ENCODE measurements around the gene LRP6. TPM values are rescaled to one million over a fixed set of nuclear protein-coding genes. Genes with fewer than 3 reads are reported as not detected.

The LRP6 gene
- total RNA-seq, 1 experiment from 2014 or later = 28.1 TPM

DNA sequence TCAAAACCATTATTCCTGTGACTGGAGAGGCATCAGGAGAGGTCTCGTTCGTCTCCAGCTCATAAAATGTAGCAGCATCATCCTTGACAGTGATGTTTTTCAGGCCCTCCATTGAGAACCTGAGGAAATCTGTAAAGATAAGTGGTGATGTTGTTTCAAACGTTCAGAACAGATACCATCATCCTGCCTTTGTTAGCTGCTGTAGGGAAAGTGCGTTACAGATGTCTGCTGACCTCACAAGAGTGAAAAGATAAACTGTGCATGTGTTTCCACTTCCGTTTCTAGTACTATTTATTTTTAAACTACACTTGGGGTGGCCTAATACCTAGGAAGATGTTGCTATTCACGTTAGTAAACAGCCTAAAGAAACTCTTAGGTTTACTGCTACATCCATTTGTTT lies 167.7 kb downstream of the LRP6 start:
- DNase-seq (ENCODE audit: low read depth, low spot score) (no peak), ATAC-seq (no peak)
- Histone ChIP-seq H4K20me1 (ENCODE audit: insufficient read depth) (no peaks in the 10 kb centered on the region), H3K9me2 (ENCODE audit: insufficient read depth) (no peaks in the 10 kb centered on the region), H3K4me3 (replicated peaks in 1 of 2; ENCODE audit: low read depth in 1 of 2, low read length in 2 of 2) (no peak overlapping the region), H3K9ac (ENCODE audit: low read length) (no peak overlapping the region), H3K36me3 (ENCODE audit: control insufficient read depth in 1 of 2, insufficient read depth in 2 of 2, low read length in 2 of 2) (no peaks in the 10 kb centered on the region), H3K4me1 (ENCODE audit: control insufficient read depth in 1 of 2, insufficient read depth in 2 of 2, low read length in 2 of 2) (no peaks in the 10 kb centered on the region), H3K79me2 (ENCODE audit: insufficient read depth, low read length) (no peaks in the 10 kb centered on the region), H3K4me2 (ENCODE audit: low read length) (no peak overlapping the region), H3K27me3 (ENCODE audit: insufficient read depth, low read length) (no peaks in the 10 kb centered on the region), H3K27ac (ENCODE audit: low read depth, low read length) (no peak overlapping the region), H3K9me3 (ENCODE audit: control insufficient read depth in 1 of 2, insufficient read depth in 1 of 2, low read depth in 1 of 2, low read length in 2 of 2) (no peaks in the 10 kb centered on the region), H2AFZ (ENCODE audit: low read depth, low read length, poor library complexity, severe bottlenecking) (no peak overlapping the region)
- no peak for TF ChIP-seq POLR2AphosphoS5 (IDR thresholded peaks at IDR 0.05; ENCODE audit: low read depth, low read length)
- ChIA-PET POLR2A (no interaction called here), RAD21 (ENCODE audit: low non-redundant PET in 1 of 2, low total read pairs in 2 of 2, uncharacterized antibody in 2 of 2, unreplicated experiment in 2 of 2) (no interaction called here), CTCF (no interaction called here)
- no TSS peak for BruUV-seq (replicated peaks)
- intact Hi-C loops (cut with micrococcal nuclease) = no loop called here

DNA sequence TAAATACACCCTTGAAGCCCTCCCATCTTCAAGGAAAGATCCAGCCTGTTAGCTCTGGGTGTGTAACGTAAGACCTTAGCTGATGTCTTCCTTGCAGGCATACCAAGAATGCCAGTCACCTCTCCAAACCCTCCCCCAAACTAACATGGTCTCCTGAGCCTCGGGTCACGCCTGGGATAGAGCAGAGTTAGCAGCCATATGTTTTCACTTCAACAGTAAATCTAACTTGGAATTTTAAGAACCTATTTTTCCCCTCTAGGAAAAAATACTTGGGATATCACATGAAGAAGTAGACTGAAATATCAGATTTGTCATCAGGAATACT lies 168.2 kb downstream of the LRP6 start:
- no peak overlapping the region for H2AFZ ChIP-seq (ENCODE audit: low read depth, low read length, poor library complexity, severe bottlenecking)
- H3K4me3 ChIP-seq (replicated peaks in 1 of 2; ENCODE audit: low read depth in 1 of 2, low read length in 2 of 2) = no peak overlapping the region
- H3K27me3 ChIP-seq (ENCODE audit: insufficient read depth, low read length) = no peaks in the 10 kb centered on the region
- no TSS peak for BruUV-seq (replicated peaks)
- H3K79me2 ChIP-seq (ENCODE audit: insufficient read depth, low read length) = no peaks in the 10 kb centered on the region
- H4K20me1 ChIP-seq (ENCODE audit: insufficient read depth) = no peaks in the 10 kb centered on the region
- no peak overlapping the region for H3K27ac ChIP-seq (ENCODE audit: low read depth, low read length)
- no peaks in the 10 kb centered on the region for H3K4me1 ChIP-seq (ENCODE audit: control insufficient read depth in 1 of 2, insufficient read depth in 2 of 2, low read length in 2 of 2)
- no peak overlapping the region for H3K9ac ChIP-seq (ENCODE audit: low read length)
- no peaks in the 10 kb centered on the region for H3K9me3 ChIP-seq (ENCODE audit: control insufficient read depth in 1 of 2, insufficient read depth in 1 of 2, low read depth in 1 of 2, low read length in 2 of 2)
- no peak for ATAC-seq
- no peak overlapping the region for H3K4me2 ChIP-seq (ENCODE audit: low read length)
- no peak for DNase-seq (ENCODE audit: low read depth, low spot score)
- no peaks in the 10 kb centered on the region for H3K36me3 ChIP-seq (ENCODE audit: control insufficient read depth in 1 of 2, insufficient read depth in 2 of 2, low read length in 2 of 2)
- no peaks in the 10 kb centered on the region for H3K9me2 ChIP-seq (ENCODE audit: insufficient read depth)
- intact Hi-C loops (cut with micrococcal nuclease) = no loop called here
- POLR2A ChIA-PET = no interaction called here
- CTCF ChIA-PET = no interaction called here
- RAD21 ChIA-PET (ENCODE audit: low non-redundant PET in 1 of 2, low total read pairs in 2 of 2, uncharacterized antibody in 2 of 2, unreplicated experiment in 2 of 2) = no interaction called here
- TF ChIP-seq EGR1 (IDR thresholded peaks at IDR 0.05; ENCODE audit: low read depth) (no peak), EZH2 (IDR thresholded peaks at IDR 0.05) (no peak), ZBTB33 (IDR thresholded peaks at IDR 0.05; ENCODE audit: extremely low read depth, insufficient replicate concordance, low read length) (no peak), CBX3 (IDR thresholded peaks at IDR 0.05; ENCODE audit: low read depth) (no peak), EZH2phosphoT487 (IDR thresholded peaks at IDR 0.05; ENCODE audit: borderline replicate concordance) (no peak), CEBPB (IDR thresholded peaks at IDR 0.05; ENCODE audit: low read depth) (no peak), JUND (IDR thresholded peaks at IDR 0.05) (no peak), SRF (IDR thresholded peaks at IDR 0.05; ENCODE audit: low read depth) (no peak), SP1 (IDR thresholded peaks at IDR 0.05; ENCODE audit: low read depth) (no peak), ZNF274 (IDR thresholded peaks at IDR 0.05; ENCODE audit: low read depth, low read length) (no peak), POLR2AphosphoS5 (IDR thresholded peaks at IDR 0.05; ENCODE audit: low read depth, low read length) (no peak), SIN3A (IDR thresholded peaks at IDR 0.05; ENCODE audit: low read depth) (no peak), POLR2A (IDR thresholded peaks at IDR 0.05; ENCODE audit: borderline replicate concordance, extremely low read depth, insufficient read depth, insufficient read length) (no peak), ATF3 (IDR thresholded peaks at IDR 0.05) (no peak), YY1 (IDR thresholded peaks at IDR 0.05; ENCODE audit: extremely low read depth, insufficient replicate concordance, low read depth, low read length) (no peak), FOSL1 (IDR thresholded peaks at IDR 0.05; ENCODE audit: low read depth) (no peak), ZFX (IDR thresholded peaks at IDR 0.05) (no peak)
- TF ChIP-seq, protein P1, sequence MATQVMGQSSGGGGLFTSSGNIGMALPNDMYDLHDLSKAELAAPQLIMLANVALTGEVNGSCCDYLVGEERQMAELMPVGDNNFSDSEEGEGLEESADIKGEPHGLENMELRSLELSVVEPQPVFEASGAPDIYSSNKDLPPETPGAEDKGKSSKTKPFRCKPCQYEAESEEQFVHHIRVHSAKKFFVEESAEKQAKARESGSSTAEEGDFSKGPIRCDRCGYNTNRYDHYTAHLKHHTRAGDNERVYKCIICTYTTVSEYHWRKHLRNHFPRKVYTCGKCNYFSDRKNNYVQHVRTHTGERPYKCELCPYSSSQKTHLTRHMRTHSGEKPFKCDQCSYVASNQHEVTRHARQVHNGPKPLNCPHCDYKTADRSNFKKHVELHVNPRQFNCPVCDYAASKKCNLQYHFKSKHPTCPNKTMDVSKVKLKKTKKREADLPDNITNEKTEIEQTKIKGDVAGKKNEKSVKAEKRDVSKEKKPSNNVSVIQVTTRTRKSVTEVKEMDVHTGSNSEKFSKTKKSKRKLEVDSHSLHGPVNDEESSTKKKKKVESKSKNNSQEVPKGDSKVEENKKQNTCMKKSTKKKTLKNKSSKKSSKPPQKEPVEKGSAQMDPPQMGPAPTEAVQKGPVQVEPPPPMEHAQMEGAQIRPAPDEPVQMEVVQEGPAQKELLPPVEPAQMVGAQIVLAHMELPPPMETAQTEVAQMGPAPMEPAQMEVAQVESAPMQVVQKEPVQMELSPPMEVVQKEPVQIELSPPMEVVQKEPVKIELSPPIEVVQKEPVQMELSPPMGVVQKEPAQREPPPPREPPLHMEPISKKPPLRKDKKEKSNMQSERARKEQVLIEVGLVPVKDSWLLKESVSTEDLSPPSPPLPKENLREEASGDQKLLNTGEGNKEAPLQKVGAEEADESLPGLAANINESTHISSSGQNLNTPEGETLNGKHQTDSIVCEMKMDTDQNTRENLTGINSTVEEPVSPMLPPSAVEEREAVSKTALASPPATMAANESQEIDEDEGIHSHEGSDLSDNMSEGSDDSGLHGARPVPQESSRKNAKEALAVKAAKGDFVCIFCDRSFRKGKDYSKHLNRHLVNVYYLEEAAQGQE (IDR thresholded peaks at IDR 0.05; ENCODE audit: low read depth) = no peak
- TF ChIP-seq, protein P2, sequence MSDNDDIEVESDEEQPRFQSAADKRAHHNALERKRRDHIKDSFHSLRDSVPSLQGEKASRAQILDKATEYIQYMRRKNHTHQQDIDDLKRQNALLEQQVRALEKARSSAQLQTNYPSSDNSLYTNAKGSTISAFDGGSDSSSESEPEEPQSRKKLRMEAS (IDR thresholded peaks at IDR 0.05) = no peak

Measured in HCT116 (cell line).